Glomerular visceral epithelial cell (primary cell): Measurements from ENCODE around the gene TTC32.
"Not testable (repeated sequence)": the region's sequence is repeated elsewhere in the genome, so short reads cannot be mapped to it uniquely, and the experiment has no call there.

Experiments
- DNase-seq: peaks from one replicate; pipeline ENCODE4 v3.0.0-alpha.2; 2016; ENCODE audit errors: extremely low spot score

TTC32 gene

GRCh38 chr2:19899985-19900930 is 1.5 kb downstream of the TTC32 start:
- peak; percentile 12 for DNase-seq

- no peak for DNase-seq
Measured at GRCh38 chr2:19898592-19899329, 3.0 kb downstream of the TTC32 start.

- DNase-seq, result no peak
Measured at GRCh38 chr2:19897623-19898245, 4.0 kb downstream of the TTC32 start.

GRCh38 chr2:19895535-19895934 is 6.2 kb downstream of the TTC32 start:
- no peak for DNase-seq

- DNase-seq, result no peak
Measured at GRCh38 chr2:19894134-19894792, 7.5 kb downstream of the TTC32 start.

- DNase-seq, result no peak
Measured at GRCh38 chr2:19893520-19894133, 8.2 kb downstream of the TTC32 start.

GRCh38 chr2:19891971-19892370 is 9.8 kb downstream of the TTC32 start:
- not testable (repeated sequence) for DNase-seq

- DNase-seq, result no peak
Measured at GRCh38 chr2:19890104-19890503, 11.7 kb downstream of the TTC32 start.

- DNase-seq, result no peak
Measured at GRCh38 chr2:19888831-19889230, 13.0 kb downstream of the TTC32 start.

- no peak for DNase-seq
Measured at GRCh38 chr2:19887510-19887909, 14.3 kb downstream of the TTC32 start.

GRCh38 chr2:19886261-19886660 is 15.5 kb downstream of the TTC32 start:
- no peak for DNase-seq

- no peak for DNase-seq
Measured at GRCh38 chr2:19885791-19886190, 16.0 kb downstream of the TTC32 start.

- no peak for DNase-seq
Measured at GRCh38 chr2:19883971-19884720, 17.6 kb downstream of the TTC32 start.

- DNase-seq, result no peak
Measured at GRCh38 chr2:19883486-19883885, 18.3 kb downstream of the TTC32 start.

- DNase-seq, result no peak
Measured at GRCh38 chr2:19882286-19882685, 19.5 kb downstream of the TTC32 start.

GRCh38 chr2:19881908-19882265 is 19.9 kb downstream of the TTC32 start:
- DNase-seq, result no peak

- no peak for DNase-seq
Measured at GRCh38 chr2:19881221-19881907, 20.4 kb downstream of the TTC32 start.

GRCh38 chr2:19880191-19880590 is 21.6 kb downstream of the TTC32 start:
- DNase-seq, result not testable (repeated sequence)

- no peak for DNase-seq
Measured at GRCh38 chr2:19879120-19879519, 22.7 kb downstream of the TTC32 start.
